NCI-H1105 (cell line): ENCODE measurements around the gene GIPC2.
"Not testable (repeated sequence)": the region's sequence is repeated elsewhere in the genome, so short reads cannot be mapped to it uniquely, and the experiment has no call there.

Experiments used
- DNase-seq: peaks from one replicate; lab custom pipeline; 2025; lab: John Stamatoyannopoulos, UW

The GIPC2 gene

DNA sequence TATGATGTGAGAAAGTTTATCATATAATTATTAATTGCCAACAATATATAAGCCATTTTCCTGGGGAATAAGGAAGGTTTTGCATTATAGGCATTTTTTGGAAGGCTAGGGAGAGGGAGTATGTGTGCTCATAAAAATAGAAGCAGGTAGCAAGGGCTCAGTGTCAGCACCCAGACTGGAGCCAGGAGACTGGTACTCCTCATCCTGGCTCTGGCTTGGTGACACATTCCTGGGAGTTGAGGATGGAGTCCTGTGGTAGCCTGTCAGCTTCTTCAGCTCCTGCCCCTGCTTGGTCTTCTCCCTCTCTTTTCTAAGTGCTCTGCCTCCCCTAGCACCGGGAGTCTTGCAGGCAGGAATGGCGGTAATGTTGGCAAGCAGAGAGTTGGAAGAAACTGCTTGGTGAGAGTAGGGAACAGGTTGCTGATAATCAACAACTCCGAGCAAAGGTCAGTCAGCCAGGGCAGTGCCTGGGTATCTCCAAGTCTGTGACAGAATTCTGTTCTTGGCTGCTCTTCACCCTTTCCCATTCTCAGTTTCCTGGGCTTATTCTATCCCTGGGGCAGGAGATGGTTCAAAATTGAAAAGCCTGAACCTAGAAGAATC lies 23.0 kb downstream of the GIPC2 start:
- DNase-seq = no peak

DNA sequence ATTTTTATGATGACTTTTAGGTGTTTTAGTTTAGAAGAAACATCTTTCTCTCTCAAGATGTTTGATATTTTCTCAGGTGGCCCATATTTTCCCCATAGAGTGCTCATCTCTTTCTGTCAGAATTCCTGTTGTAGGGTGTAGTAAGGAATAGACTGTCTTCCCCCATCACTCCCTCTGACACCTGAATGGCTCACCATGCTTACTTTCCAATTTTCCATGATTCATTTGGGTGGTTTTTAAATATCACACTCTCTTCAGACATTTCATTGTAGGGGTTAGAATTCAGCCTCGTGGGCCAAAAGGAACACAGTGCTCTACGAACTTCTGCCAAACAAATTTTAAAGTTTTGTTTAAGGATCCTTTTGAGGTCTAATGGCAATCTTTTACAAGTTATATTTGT lies 24.0 kb downstream of the GIPC2 start:
- DNase-seq = no peak

DNA sequence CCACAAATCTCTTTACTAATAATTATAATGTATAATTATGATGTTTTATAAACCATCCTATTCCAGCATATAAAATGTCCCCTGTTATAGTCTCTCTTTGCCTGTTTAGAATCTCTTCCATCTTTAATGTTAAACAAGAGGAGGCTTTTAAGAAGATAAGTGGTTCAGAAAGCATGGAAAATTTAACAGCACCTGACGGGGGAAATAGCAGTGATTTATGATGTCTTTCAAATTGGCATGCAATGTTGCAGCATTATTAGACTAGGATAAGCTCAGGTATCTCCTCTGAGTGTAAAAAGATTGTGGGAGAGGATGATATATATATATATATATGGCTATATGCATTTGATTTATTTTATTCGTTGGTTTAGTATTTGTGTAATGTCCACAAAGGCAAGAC lies 24.4 kb downstream of the GIPC2 start:
- no peak for DNase-seq

DNA sequence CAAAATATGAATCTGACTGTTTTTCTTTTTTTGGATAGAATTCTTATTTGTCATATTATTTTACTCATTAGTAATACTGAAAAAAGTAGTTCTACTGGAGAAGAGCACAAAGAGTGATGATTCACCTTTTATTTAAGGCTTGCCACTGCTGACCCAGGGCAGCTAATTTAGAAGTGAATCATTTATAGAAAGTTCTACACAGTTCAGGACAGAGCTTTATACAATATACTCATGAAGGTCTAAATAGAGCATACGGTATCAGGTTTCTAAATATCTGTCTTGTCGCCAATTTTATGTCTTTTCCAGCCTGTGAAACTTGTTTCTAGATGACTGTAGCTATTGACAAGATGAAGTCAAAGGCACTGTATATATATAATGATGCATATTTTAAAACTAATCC lies 25.0 kb downstream of the GIPC2 start:
- DNase-seq = no peak

DNA sequence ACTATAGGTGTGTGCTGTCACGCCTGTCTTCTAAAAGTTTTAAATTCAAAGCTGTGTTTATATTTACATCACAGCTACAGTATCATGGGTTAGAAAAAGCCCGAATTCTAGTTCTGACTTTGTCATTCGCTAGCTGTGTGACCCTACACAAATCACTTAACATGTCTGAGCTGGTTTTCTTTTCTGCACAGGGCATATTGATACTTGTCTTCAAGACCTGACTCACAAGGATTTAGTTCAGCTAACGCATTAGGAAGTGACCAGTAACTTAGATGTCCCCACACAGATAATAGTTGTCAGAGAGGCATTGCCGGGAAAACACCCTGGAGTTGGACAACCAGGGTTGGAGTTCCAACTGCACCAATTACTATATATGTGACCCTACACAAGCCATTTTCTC lies 25.9 kb downstream of the GIPC2 start:
- DNase-seq = no peak

DNA sequence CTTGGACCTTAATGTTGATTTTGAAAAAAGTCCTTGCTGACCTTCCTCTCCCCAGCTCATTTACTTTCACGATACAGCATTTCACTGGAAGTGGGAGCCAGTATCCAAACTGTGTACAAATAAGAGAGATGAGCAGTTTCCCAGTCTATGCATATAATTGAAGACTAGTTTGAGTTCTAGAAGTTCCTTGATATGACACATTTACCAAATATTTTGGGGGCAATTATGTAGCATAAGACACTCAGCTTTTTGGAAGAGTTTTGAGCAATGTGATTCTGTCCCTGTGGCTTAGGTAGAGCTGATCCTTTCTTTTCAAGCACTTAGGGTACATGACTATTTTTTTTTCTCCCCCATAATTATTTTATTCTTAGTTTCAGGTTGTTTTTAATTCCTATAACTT lies 26.4 kb downstream of the GIPC2 start:
- DNase-seq = no peak

DNA sequence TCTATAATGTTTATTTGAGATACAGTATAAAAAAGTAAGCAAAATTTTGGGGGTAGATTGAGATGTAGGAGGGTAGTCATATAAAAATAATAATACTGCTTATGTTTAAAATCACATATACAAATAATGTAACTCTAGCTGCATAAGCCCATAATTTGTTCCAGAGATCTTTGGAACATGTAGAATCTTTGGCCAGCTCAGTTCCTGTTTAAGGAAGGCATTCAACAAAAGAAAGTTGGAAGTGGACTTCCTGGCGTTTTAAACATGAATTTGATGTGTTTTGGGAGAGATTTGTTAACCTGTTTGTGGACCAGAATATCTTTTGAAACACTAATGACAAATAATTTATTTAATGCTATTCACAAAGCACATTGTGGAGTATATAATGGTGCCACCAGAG lies 27.7 kb downstream of the GIPC2 start:
- no peak for DNase-seq

DNA sequence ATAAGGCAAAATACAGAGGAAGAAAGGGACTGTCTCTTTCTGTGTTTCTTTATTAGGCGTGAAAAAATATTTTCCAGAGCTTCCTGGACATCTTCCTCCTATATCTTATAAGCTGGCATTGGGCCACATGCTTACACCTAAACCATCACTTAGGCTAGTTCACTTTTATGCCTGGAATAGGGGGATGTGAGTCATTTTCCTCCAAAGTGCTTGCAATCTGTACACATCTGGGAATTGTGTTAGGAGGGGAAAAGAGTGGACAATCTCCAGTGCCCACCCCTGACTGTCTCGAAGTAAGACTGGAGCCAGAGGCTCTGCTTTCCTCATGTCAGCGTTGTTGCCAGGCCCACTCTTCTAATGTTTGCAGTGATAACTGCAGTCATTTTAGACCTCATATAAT lies 29.9 kb downstream of the GIPC2 start:
- DNase-seq = no peak

DNA sequence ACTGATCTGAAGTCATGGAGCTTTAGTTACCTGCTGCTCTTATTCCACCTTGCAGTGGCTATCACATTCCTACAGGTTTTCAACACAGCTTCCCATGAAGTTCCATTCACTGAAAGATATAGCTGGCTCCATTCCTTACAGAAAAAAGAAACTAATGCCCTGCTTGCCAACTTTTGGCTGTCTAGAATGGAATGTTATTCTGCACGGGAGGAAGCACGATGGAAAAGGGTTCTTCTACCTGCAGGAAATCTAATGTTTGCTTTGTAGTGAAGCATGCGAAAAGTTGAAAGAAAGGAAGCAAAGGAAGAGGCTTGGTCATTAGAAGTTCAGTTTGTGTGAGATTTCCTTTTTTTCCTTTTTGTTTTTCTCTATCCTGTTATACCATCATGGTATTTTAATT lies 32.6 kb downstream of the GIPC2 start:
- no peak for DNase-seq

DNA sequence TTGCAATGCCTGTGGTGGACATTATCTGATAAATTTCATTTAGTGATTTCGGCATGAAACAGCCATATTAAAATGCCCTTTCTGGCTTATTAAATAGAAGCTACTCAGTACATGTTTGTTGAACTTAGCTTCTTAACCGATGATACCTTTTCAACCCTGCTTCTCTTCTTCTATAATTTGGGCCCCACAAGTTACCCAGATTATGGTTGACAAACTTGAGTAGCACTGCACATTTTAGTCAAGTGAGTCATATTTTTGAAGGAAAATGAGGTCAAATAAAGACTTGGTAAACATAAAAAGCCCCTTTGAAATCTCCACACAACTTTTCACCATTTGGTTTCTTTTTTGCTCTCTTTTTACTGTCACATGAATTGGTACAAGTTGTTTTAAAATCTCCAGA lies 33.8 kb downstream of the GIPC2 start:
- no peak for DNase-seq

DNA sequence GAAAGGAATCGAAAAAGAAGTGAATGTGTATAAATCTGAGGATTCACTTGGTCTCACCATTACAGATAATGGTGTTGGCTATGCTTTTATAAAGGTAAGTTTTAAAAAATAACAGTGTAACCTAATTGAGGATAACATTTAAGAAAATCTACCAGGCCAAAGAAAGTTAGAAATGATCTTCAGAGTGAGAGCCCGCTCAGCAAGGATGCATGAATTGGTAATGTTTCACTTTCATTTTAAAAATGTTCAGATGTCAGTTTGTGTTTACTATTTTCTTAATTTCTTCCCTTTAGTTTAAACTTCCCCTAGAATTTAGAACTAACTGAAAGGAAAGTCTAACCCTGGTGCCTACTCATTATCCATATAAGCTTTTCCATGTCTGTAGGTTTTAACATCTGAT lies 35.0 kb downstream of the GIPC2 start:
- DNase-seq = no peak

DNA sequence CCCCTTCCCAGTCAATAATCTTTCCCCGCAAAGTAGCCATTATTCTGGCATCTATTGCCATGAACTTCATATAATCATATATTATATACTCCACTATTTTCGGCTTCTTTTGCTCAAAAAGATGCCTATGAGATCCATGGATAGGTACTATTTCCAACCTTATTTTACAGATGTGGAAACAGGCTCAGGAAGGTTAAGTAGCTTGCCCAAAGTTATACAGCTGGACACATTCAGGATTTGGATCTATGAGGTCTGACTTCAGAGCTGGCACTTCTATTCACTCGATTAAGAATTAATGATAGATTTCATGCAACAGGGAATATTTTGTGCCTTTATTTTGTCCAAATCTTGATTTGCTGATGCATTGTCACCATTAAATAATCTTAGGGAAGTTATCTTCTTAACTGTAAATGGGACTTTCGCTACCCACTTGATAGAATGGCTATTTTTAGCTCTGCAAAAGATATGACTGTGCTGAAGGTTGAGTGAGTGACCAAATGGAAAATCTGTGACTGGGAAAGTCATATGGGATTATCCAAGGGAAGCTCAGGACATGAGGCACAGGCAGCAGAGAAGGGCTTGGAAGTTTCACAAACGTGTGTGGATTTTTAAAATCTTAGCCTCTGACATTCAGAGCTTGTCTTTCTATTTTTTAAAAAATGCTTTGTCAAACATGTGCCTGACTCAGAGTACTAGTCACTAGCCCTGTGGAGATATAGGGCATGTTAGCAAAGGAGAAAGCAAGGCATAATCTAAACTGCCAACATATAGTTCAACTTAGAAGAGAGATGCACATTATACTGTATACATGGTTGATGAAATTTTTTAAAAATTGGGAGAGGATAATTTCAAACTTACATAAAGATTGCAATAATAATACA lies 36.5 kb downstream of the GIPC2 start:
- DNase-seq = no peak

DNA sequence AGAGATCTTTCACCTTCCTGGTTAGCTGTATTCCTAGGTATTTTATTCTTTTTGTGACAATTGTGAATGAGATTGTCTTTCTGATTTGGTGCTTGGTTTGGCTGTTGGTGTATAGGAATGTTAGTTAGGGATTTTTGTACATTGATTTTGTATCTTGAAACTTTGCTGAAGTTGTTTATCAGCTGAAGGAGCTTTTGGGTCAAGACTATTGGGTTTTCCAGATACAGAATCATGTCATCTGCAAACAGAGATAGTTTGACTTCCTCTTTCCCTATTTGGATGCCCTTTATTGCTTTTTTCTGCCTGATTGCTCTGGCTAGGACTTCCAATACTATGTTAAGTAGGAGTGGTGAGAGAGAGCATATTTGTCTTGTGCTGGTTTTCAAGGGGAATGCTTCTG lies 38.9 kb downstream of the GIPC2 start:
- DNase-seq = not testable (repeated sequence)

DNA sequence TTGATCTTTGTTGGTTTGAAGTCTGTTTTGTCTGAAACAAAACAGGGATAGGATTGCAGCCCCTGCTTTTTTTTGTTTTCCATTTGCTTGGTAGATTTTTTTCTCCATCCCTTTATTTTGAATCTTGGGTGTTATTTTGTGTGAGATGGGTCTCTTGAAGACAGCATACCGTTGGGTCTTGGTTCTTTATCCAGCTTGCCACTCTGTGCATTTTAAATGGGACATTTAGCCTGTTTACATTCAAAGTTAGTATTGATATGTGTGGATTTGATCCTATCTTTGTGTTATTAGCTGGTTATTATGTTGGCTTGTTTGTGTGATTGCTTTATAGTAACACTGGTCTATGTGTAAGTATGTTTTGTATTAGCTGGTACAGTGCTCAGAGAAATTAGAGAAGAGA lies 40.9 kb downstream of the GIPC2 start:
- no peak for DNase-seq

DNA sequence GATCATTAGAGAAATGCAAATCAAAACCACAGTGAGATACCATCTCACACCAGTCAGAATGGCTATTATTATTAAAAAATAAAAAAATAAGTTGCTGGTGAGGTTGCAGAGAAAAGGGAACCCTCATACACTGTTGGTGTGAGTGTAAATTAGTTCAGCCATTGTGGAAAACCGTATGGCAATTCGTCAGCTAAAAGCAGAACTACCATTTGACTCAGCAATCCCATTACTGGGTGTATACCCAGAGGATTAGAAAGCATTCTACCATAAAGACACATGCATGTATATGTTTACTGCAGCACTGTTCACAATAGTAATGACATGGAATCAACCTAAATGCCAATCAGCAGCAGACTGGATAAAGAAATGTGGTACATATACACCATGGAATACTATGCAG lies 42.2 kb downstream of the GIPC2 start:
- no peak for DNase-seq

DNA sequence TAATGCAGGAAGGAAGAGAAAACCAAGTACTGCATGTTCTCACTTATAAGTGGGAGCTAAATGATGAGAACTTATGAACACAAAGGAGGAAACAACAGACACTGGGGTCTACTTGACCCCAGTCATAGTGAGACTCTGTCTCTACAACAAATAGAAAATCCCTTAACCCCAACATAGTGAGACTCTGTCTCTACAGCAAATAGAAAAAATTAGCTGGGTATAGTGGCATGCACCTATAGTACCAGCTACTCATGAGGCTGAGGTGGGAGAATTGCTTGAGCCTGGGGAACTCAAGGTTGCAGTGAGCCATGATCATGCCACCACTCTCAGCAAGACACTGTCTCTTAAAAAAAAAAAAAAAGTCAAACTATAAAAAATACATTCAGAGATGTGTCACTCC lies 42.7 kb downstream of the GIPC2 start:
- DNase-seq = no peak

DNA sequence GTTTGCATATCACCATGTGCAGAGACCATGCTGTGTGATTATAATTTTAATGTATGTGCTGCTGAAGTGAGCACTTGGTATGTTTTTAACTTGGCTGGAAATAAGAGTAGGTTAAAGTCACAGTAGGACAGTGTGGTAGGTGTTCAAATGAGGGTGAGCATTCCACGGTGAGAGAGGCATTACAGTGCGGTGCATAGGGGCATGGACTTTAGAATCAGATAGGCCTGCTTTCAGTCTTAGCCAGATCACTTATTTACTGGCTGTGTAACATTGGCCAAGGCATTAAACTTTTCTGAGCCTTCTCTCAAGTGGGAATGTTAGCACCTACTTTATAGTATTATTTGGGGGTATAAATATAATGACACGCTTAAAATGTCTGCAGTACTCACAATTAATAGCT lies 43.2 kb downstream of the GIPC2 start:
- DNase-seq = no peak

DNA sequence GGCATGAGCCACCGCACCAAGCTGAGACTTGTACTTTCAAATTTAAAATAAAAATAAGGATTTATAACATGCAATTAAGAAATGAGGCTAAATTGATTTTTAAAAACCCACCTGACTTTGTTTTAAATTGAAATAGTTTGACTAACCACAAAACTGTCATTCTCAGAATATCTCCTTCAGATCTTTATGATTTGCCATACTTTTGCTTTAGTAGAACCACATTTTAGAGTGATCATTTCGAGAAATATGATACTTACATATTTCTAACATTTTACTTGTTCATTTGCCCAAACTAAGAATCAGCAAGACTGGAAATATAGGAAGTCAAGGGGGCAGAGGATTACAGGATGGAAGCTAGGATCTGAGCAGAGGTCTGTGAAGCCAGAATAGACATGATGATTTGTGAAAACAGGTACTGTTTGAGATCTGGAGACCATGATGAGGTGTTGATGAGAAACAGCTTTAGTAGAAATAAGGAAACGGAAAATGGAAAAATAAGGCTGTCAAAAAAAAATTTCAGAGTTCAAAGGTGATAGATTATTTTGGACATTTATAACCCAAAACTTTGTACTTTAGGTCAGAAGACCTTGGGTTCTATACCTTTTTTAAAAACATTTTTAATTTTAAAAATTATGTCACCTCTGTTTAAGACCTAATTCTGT lies 44.8 kb downstream of the GIPC2 start:
- DNase-seq = no peak

DNA sequence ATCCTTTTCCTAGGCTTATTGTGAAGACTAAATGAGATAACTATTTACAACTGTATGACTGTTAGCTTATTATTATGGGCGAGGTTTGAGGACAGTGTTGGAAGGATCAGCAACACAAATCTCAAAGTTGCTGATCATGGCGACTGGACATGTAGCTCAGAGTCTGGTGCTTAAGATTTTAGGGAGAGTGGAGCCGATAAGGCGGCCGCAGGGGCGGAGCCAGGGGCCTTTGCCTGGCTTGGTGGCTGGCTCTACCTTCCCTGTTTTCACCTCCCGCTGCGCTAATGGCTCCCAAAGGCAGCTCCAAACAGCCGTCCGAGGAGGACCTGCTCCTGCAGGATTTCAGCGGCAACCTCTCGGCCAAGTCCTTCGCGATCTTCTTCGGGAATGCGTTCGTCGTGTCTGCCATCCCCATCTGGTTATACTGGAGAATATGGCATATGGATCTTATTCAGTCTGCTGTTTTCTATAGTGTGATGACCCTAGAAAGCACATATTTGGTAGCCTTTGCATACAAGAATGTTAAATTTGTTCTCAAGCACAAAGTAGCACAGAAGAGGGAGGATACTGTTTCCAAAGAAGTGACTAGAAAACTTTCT lies 45.5 kb downstream of the GIPC2 start:
- no peak for DNase-seq

DNA sequence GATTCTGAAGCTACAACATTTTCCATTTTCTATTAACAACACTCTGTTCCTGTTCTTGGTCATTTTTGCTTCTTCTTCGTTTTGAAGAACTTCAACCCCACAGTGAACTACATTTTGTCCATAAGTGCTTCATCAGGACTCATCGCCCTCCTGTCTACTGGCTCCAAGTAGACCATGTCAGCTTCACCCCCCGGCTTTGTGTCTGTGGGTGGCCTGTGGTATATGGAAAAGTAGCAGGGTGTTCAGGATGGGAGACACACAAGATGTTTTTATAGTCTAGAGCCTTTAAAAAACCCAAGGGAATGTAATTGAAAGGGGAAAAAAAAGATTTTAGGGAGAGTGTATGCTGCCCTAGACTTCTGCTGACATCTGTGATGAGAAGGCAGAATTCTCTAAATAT lies 46.1 kb downstream of the GIPC2 start:
- DNase-seq = no peak

DNA sequence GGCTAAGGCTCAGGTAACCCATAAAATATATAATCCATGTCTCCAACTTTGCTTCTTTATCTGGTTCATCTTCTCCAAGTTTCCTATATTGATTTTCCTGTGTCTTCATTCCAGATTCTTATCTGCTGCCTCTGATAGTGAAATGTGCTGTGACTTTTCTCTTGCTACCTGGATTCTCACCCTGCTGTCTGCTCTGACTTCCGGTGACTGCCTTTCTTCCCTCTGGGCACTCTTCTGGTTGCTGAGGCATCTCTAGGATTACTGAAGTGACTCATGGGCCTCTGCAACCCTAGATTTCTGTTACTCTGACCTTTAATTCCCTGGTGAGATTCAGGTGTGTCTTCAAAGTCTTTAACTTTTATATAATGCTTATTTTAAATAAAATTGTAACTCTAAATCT lies 46.9 kb downstream of the GIPC2 start:
- DNase-seq = no peak

DNA sequence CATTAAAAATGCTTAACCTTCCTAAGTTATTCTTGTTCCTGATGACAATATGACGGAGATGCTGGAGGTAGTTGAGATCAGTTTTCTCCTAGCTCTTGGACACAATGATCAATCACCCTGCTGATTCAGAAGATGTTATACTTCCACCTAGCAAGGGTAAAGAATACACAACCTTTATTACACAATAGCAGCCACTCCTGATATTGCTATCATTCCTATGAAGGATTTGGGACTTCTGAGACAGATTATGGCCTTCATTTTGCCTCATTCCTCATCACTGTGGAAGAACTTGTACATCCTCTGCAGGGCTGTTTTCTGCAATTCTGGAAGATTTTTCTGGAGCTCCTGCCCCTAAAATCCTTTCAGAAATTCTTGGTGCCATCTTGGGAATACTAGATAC lies 47.8 kb downstream of the GIPC2 start:
- DNase-seq = no peak

DNA sequence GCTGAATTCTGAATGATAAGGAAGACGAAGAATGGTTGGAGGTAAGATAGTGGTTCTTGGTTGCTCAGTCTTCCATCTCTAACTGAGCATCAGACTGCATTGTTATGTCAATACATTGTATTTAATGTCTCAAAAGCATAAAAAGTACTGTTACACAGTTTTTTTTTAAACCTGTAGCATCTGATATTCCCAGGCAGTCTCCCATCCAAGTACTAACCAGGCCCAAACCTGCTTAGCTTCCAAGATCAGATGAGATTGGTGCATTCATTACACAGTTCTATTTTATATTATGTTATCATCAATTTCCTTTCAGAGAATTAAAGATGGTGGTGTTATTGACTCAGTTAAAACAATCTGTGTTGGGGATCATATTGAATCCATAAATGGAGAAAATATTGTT lies 48.9 kb downstream of the GIPC2 start:
- DNase-seq = no peak
